Measurements from ENCODE around the gene SDF4. TPM values are rescaled to one million over a fixed set of nuclear protein-coding genes. Genes with fewer than 3 reads are reported as not detected.

The SDF4 gene
- total and polyA plus RNA-seq, 2 of the 8 experiments (the other 6 are each of a cell fraction or from before 2014, with no cell fraction given): 45.5 to 75.6 TPM

DNA sequence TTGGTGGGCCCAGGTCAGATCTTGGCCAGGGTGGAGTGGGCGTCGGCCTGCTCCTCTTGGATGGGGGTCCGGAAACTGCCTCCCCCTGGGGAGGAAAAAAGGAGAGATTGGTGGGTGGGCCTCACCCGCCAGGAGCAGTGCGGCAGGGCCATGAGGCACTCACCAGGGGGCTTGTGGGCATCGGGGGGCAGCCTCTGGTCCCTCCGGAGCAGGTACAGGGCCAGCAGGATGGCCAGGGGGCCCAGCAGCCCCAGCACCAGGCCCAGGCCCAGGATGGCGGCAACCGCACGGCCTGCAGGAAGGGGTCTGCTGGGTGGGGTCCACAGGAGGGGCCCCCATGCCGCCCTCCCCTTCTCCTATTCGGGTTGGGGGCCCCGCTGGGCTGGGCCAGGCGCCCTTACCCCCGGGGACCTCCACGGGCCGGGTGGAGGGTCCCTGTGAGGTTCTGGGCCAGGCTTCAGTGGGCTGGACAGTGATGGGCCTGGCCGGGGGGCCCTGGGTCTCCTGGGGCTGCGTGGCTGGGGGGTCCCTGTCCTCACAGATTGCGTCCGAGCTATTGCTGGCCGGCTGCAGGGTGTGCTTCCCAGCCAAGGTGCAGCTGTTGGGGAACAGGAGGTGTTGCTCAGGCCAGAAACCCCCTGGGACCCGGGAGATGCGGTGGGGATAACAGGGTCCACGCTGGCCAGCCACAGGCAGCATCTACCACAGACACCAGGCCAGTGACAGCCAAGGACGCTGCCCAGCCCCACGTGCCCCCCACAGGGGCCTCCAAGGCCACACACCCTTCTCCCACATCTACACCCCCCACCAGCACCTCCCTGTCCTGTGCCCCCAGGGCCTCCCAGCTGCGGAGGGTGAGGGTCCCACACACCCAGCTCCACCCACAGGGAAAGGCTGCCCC, 20.0 kb downstream of the SDF4 start:
- Histone ChIP-seq H3K27me3 (replicated peaks in 1 of 4; ENCODE audit: control insufficient read depth in 3 of 4, extremely low read depth in 1 of 4, insufficient read depth in 3 of 4, low read length in 3 of 4) (peaks cover 0 to 4% (median 2%) of the 10 kb centered on the region in 4 experiments; a peak in 5 of 7 replicates), H3K18ac (ENCODE audit: extremely low read depth, low read length) (no peak overlapping the region), H3K79me1 (ENCODE audit: low read depth, low read length) (no peaks in the 10 kb centered on the region), H3K14ac (ENCODE audit: insufficient read length) (no peak overlapping the region), H2BK120ac (replicated peaks; ENCODE audit: low read depth, low read length) (no peak overlapping the region), H2BK20ac (ENCODE audit: low read length) (no peak overlapping the region), H3K4me2 (ENCODE audit: insufficient read depth in 1 of 2, low read depth in 2 of 2, low read length in 2 of 2) (no peak overlapping the region), H2AK5ac (ENCODE audit: low read depth, low read length) (no peak overlapping the region), H2BK12ac (ENCODE audit: low read depth, low read length) (no peak overlapping the region), H4K5ac (ENCODE audit: insufficient read length, low read depth, low read length) (no peak overlapping the region), H3K36me3 (ENCODE audit: control insufficient read depth in 2 of 4, insufficient read depth in 4 of 4, low read length in 3 of 4) (no peaks in the 10 kb centered on the region; a peak in 1 of 8 replicates), H3K56ac (replicated peaks; ENCODE audit: insufficient read length, low read depth, low read length) (no peak overlapping the region), H3K9me3 (ENCODE audit: insufficient read depth in 2 of 2, low read depth in 1 of 2, low read length in 1 of 2) (no peaks in the 10 kb centered on the region), H3K4ac (replicated peaks; ENCODE audit: insufficient read length, low read depth, low read length) (no peak overlapping the region), H4K91ac (replicated peaks; ENCODE audit: insufficient read length, low read length) (no peak overlapping the region), H3K9ac (replicated peaks in 1 of 4; ENCODE audit: extremely low read depth in 1 of 4, low read depth in 3 of 4, low read length in 3 of 4) (no peak overlapping the region), H3K79me2 (ENCODE audit: control insufficient read depth in 1 of 2, insufficient read depth in 2 of 2, low read length in 2 of 2) (no peaks in the 10 kb centered on the region), H2BK5ac (ENCODE audit: low read depth, low read length) (no peak overlapping the region), H3K23me2 (ENCODE audit: low read depth, low read length) (no peaks in the 10 kb centered on the region), H3K23ac (ENCODE audit: insufficient read length) (no peak overlapping the region), H3K27ac (ENCODE audit: low read depth, low read length) (no peak overlapping the region), H3K4me3 (ENCODE audit: extremely low read depth in 1 of 4, insufficient read depth in 2 of 4, low read depth in 3 of 4, low read length in 4 of 4) (no peak overlapping the region), H2BK15ac (ENCODE audit: low read length) (no peak overlapping the region), H3K4me1 (replicated peaks in 1 of 4; ENCODE audit: control insufficient read depth in 3 of 4, insufficient read depth in 4 of 4, low read length in 3 of 4) (peaks cover 0 to 2% (median 1%) of the 10 kb centered on the region in 4 experiments; a peak in 5 of 7 replicates), H4K8ac (ENCODE audit: extremely low read depth, insufficient read depth, low read length) (no peak overlapping the region), H2AFZ (ENCODE audit: low read length) (no peak overlapping the region), H4K20me1 (replicated peaks in 1 of 2; ENCODE audit: control insufficient read depth in 1 of 2, insufficient read depth in 2 of 2, low read length in 2 of 2) (peaks cover 3 to 6% of the 10 kb centered on the region in 2 experiments)
- DNase-seq (ENCODE audit: low read depth in 1 of 2, low spot score in 2 of 2) (no peak), FAIRE-seq (no peak)
- CTCF ChIA-PET (ENCODE audit: partially characterized antibody): interaction anchor here (1.1 to 2.2 kb wide), 4 partner anchors 38 to 148 kb away, joined by 3 to 9 read pairs (median 4); partner anchors contain the start of gene TTLL10
- POLR2A ChIA-PET (ENCODE audit: partially characterized antibody): interaction anchor here (0.7 kb wide), 1 partner anchor 19 kb away, joined by 3 read pairs; the partner anchor contains the start of gene SDF4
- WGBS, 2 experiments (ENCODE audit: extremely low coverage in 1 of 2, insufficient coverage in 1 of 2, insufficient read length in 1 of 2, insufficient replicate concordance in 2 of 2, low coverage in 1 of 2, low lambda C conversion rate in 2 of 2, missing lambda C conversion rate in 1 of 2): 80% methylated on average over 1 of the region's 28 CpGs; no CpG with 5 or more reads in 1 of the 2 experiments
- TF ChIP-seq CHD1 (IDR thresholded peaks at IDR 0.05; ENCODE audit: low read depth, low read length): no peak
- no peak for TF ChIP-seq TAF7 (optimal IDR thresholded peaks at IDR 0.05; ENCODE audit: borderline replicate concordance, low read depth, low read length)
- TF ChIP-seq RBBP5 (IDR thresholded peaks at IDR 0.05; ENCODE audit: borderline replicate concordance, low read depth, low read length): no peak
- no peak for TF ChIP-seq CREB1 (IDR thresholded peaks at IDR 0.05)
- TF ChIP-seq TEAD4 (IDR thresholded peaks at IDR 0.05; ENCODE audit: low read depth, low read length): no peak
- TF ChIP-seq YY1 (IDR thresholded peaks at IDR 0.05; ENCODE audit: low read depth, low read length): no peak
- no peak for TF ChIP-seq KDM1A (IDR thresholded peaks at IDR 0.05; ENCODE audit: borderline replicate concordance, low read length)
- TF ChIP-seq SIX5 (IDR thresholded peaks at IDR 0.05; ENCODE audit: low read depth, low read length): no peak
- no peak for TF ChIP-seq NANOG (IDR thresholded peaks at IDR 0.05; ENCODE audit: insufficient read depth, low read depth, low read length, poor library complexity, severe bottlenecking)
- no peak for TF ChIP-seq CBX8 (IDR thresholded peaks at IDR 0.05; ENCODE audit: borderline replicate concordance, low read depth, low read length)
- TF ChIP-seq ZNF274 (IDR thresholded peaks at IDR 0.05; ENCODE audit: borderline replicate concordance, extremely low read depth, low read length): no peak
- no peak for TF ChIP-seq RFX5 (IDR thresholded peaks at IDR 0.05; ENCODE audit: borderline replicate concordance, low read depth, low read length)

Data from H1 (cell line).